ENCODE results near the gene ITGB2. TPM values are rescaled to one million over a fixed set of nuclear protein-coding genes. Genes with fewer than 3 reads are reported as not detected.

ITGB2 gene
- polyA plus RNA-seq, 1 donor: 17.1 TPM

DNA sequence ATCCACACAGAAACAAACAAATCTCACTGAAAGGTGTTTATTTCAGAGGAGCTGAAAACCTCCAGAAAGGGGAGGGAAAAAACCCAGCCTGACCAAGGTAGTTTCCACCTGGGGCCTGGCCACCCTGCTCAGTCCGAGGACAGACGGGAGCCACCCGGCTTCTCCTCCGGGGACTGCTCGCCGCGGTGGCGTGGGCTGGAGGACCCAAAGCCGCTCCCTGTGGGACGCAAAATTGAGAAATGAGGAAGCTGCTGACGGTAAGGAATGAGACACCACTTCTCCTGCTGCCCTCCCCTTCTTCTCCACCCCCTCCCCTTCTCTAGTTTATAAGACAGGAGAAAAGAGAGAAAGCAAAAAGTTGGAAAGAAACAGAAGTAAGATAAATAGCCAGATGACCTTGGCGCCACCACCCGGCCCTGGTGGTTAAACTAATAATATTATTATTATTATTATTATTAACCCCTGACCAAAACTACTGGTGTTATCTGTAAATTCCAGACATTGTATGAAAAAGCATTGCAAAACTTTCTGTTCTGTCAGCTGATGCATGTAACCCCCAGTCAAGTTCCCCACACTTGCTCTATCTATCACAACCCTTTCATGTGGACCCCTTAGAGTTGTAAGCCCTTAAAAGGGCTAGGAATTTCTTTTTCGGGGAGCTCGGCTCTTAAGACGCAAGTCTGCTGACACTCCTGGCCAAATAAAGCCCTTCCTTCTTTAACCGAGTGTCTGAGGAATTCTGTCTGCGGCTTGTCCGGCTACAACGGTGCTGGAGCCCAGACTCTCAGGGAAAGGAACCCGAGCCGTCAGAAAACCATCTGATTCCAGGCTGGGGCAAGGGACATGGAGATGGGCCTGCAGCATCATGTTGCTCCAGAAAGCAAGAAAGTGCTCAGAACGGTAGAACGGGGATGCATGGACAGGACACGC, 12.5 kb downstream of the ITGB2 start:
- H3K4me3 ChIP-seq (ENCODE audit: low read length): no peak overlapping the region
- no peaks in the 10 kb centered on the region for H3K36me3 ChIP-seq (ENCODE audit: control insufficient read depth, insufficient read depth, low read length)
- no CpG with 5 or more reads among the region's 25 CpGs for WGBS (ENCODE audit: insufficient coverage, low lambda C conversion rate)
- H3K27ac ChIP-seq (ENCODE audit: low read length): peak overlapping the region; percentile 72
- no peaks in the 10 kb centered on the region for H3K27me3 ChIP-seq (ENCODE audit: control insufficient read depth, insufficient read depth, low read length)
- peaks cover 2% of the 10 kb centered on the region for H3K9me3 ChIP-seq (ENCODE audit: control insufficient read depth, low read depth, low read length)
- H3K4me1 ChIP-seq (ENCODE audit: control insufficient read depth, insufficient read depth, low read length): peaks cover 31% of the 10 kb centered on the region
- no peak for DNase-seq

DNA sequence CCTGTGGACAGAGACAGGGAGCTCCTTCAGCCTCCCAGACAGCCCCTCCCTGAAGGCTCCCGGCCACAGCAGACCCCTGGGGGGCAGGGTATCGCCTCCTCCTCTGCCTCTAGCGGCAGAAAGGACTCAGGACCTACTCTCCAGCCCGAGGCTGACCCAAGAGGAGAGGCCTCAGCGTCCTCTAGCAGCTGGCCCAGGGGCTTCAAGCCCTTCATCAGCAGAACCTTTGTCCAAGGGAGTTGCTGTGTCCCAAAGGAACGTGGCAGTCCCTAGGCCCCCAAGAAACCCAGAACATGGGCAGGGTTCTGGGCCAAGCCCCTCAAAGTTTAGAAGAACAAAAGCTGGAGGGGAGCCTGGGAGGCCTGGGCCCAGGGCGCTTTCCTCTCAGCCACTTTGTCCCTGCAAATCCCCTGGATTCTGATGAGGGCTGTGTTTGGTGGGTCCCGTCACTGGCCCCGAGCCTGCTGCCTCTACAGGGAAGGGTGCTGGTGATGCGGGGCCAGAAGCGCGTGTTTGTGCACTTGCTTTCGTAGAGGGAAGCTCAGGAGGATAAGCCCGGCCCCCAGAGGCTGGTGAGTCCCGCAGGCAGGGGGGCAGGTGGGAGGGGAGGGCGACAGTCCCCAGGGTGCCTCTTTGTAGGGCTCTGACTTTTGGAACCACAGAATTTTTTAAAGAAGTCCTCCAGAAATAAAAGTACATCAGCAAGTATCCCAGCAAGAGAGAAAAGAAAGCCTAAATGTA, 13.3 kb downstream of the ITGB2 start:
- WGBS (ENCODE audit: insufficient coverage, low lambda C conversion rate): 100% methylated on average over 1 of the region's 16 CpGs
- Histone ChIP-seq H3K9me3 (ENCODE audit: control insufficient read depth, low read depth, low read length) (peaks cover 2% of the 10 kb centered on the region), H3K4me3 (ENCODE audit: low read length) (no peak overlapping the region), H3K27me3 (ENCODE audit: control insufficient read depth, insufficient read depth, low read length) (no peaks in the 10 kb centered on the region), H3K36me3 (ENCODE audit: control insufficient read depth, insufficient read depth, low read length) (no peaks in the 10 kb centered on the region), H3K4me1 (ENCODE audit: control insufficient read depth, insufficient read depth, low read length) (peaks cover 26% of the 10 kb centered on the region), H3K27ac (ENCODE audit: low read length) (peak overlapping the region; percentile 72)
- DNase-seq: no peak

DNA sequence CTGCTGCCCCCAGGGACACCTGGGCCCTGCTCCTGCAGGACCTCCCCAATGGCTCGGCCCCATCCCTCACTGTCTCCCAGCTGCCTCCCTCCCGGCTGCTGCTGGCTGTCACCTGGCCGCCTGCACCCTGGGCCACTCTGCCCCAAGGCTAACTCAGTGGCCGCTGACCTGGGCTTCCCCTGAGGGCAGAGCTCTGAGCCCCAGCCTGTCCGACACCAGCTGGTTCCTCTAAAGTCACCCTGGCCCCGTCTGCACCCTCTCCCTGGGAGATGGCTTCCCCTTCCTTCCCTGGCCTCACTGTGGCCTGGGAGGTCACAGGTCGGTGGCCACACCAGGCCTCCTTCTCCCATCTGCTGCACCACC, 15.0 kb downstream of the ITGB2 start:
- Histone ChIP-seq H3K4me1 (ENCODE audit: control insufficient read depth, insufficient read depth, low read length) (peaks cover 15% of the 10 kb centered on the region), H3K9me3 (ENCODE audit: control insufficient read depth, low read depth, low read length) (peaks cover 2% of the 10 kb centered on the region), H3K27ac (ENCODE audit: low read length) (no peak overlapping the region), H3K4me3 (ENCODE audit: low read length) (no peak overlapping the region), H3K27me3 (ENCODE audit: control insufficient read depth, insufficient read depth, low read length) (no peaks in the 10 kb centered on the region), H3K36me3 (ENCODE audit: control insufficient read depth, insufficient read depth, low read length) (no peaks in the 10 kb centered on the region)
- no peak for DNase-seq
- 80% methylated on average over 2 of the region's 7 CpGs for WGBS (ENCODE audit: insufficient coverage, low lambda C conversion rate)

DNA sequence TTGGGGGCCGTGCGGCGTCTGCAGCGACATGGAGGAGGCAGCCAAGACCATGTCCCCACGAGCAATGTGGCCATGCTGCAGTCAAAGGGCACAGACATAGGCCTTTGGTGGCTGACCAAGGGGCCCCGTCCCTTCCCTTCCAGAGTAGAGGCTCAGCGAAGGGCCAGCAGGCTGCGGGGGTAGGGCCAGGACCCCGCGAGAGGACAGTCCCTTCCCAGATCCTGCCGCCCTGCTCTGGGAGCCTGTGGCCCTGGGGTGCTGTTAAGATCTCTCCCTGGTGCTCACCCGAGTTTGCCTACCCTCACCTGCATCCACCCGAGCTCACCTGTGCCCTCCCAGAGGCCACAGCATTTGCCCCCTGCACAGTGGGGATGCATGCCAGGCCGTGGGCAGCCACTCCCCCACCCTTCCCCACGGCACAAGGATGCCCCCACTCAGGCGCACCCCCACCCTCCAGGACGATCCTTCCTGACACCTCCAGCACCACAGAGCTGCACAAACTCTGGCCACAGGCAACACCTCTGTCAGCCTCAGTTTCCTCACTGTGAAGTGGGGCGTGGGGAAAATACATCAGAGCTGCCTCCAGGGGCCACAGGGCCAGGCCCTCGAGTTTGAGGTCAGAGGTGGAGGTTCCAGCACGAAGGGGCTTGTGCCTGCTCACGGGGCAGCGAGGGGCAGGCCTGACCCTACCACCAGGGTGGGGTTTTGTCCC, 15.5 kb downstream of the ITGB2 start:
- peaks cover 10% of the 10 kb centered on the region for H3K4me1 ChIP-seq (ENCODE audit: control insufficient read depth, insufficient read depth, low read length)
- no CpG with 5 or more reads among the region's 22 CpGs for WGBS (ENCODE audit: insufficient coverage, low lambda C conversion rate)

DNA sequence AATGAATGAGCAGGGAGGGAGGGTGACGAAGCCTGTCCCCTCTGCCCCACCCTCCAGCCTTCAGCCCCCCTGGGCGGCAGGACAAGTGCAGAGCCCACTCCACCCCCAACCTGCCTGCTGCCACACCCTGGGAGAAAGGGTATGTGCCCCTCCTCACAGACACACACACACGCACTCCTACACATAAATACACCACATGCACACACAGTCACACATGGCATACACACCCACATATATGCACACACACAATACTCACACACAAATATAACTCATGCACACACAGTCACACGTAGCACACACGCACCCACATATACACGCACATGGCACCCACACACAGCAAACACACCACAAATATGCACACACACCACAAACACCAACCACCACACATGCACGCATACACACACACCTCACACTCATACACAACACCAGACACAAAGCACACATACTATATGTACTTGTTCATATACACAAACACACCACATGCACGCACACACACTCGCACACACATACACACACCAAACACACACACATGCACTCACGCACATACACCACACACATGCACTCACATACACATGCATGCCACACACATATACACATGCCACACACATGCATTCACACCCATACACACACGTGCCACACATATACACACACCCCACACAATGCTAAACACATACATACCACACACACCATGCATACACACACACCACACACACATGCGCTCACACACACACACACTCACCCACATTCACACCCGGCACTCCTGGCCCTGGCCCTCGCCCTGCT, 16.4 kb downstream of the ITGB2 start:
- peaks cover 7% of the 10 kb centered on the region for H3K4me1 ChIP-seq (ENCODE audit: control insufficient read depth, insufficient read depth, low read length)
- no CpG with 5 or more reads among the region's 14 CpGs for WGBS (ENCODE audit: insufficient coverage, low lambda C conversion rate)
- no peak overlapping the region for H3K4me3 ChIP-seq (ENCODE audit: low read length)
- H3K27ac ChIP-seq (ENCODE audit: low read length): no peak overlapping the region
- H3K27me3 ChIP-seq (ENCODE audit: control insufficient read depth, insufficient read depth, low read length): no peaks in the 10 kb centered on the region
- peaks cover 2% of the 10 kb centered on the region for H3K9me3 ChIP-seq (ENCODE audit: control insufficient read depth, low read depth, low read length)
- no peak for DNase-seq
- no peaks in the 10 kb centered on the region for H3K36me3 ChIP-seq (ENCODE audit: control insufficient read depth, insufficient read depth, low read length)

More for the DNA sequence above, 15.5 kb downstream of the ITGB2 start:
- Histone ChIP-seq H3K36me3 (ENCODE audit: control insufficient read depth, insufficient read depth, low read length) (no peaks in the 10 kb centered on the region), H3K9me3 (ENCODE audit: control insufficient read depth, low read depth, low read length) (peaks cover 2% of the 10 kb centered on the region), H3K27me3 (ENCODE audit: control insufficient read depth, insufficient read depth, low read length) (no peaks in the 10 kb centered on the region), H3K4me3 (ENCODE audit: low read length) (no peak overlapping the region), H3K27ac (ENCODE audit: low read length) (no peak overlapping the region)
- no peak for DNase-seq

DNA sequence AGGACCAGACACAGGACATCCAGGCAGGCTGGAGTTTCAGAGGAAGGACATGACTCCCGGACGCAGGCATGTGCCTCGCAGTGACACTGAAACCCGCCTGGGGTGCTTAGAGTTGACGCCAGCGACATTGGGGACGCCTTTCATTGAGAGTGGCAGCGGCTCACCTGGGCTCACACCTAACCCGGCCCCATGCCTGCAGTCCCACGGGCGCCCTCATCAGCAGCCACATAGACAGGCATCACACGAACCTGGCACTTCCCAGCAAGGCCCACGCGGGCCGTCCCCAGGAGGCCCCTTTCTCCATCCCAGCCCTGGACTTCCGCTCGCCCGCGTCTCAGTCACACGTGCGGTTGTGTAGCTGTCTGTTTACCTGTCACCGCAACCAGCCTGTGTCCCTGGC, 17.0 kb downstream of the ITGB2 start:
- no peaks in the 10 kb centered on the region for H3K9me3 ChIP-seq (ENCODE audit: control insufficient read depth, low read depth, low read length)
- WGBS (ENCODE audit: insufficient coverage, low lambda C conversion rate): no CpG with 5 or more reads among the region's 22 CpGs
- no peaks in the 10 kb centered on the region for H3K36me3 ChIP-seq (ENCODE audit: control insufficient read depth, insufficient read depth, low read length)
- no peak overlapping the region for H3K27ac ChIP-seq (ENCODE audit: low read length)
- DNase-seq: no peak
- H3K4me3 ChIP-seq (ENCODE audit: low read length): no peak overlapping the region
- H3K27me3 ChIP-seq (ENCODE audit: control insufficient read depth, insufficient read depth, low read length): no peaks in the 10 kb centered on the region
- peaks cover 12% of the 10 kb centered on the region for H3K4me1 ChIP-seq (ENCODE audit: control insufficient read depth, insufficient read depth, low read length)

DNA sequence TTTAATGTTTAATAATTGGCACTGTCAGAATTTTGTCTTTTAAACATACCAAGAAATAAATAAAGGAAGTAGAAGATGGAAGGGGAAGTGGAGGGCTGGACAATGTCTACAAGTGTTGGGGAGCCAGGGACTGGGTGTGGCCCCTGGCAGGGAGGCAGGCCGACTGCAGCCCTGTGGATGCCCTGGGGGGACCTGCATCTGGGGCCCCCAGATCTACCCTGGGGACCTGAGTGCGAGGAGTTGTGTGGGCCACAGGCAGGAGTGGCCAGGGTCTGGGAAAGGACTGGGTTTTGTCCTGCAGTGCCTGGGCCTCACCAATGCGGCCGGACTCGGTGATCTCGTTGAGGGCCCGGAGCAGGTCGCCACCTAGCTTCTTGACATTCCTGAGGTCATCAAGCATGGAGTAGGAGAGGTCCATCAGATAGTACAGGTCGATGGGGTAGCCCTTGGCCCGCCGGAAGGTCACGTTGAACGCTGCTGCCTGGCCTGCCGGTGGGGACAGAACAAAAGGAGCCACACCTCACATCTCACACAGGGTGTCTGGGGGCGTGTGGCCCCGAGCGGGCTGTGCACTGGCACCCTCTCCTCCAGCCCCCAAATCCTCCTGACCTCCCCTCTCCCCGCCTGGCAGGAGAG, 17.5 kb downstream of the ITGB2 start:
- peaks cover 12% of the 10 kb centered on the region for H3K4me1 ChIP-seq (ENCODE audit: control insufficient read depth, insufficient read depth, low read length)
- WGBS (ENCODE audit: insufficient coverage, low lambda C conversion rate): no CpG with 5 or more reads among the region's 18 CpGs

DNA sequence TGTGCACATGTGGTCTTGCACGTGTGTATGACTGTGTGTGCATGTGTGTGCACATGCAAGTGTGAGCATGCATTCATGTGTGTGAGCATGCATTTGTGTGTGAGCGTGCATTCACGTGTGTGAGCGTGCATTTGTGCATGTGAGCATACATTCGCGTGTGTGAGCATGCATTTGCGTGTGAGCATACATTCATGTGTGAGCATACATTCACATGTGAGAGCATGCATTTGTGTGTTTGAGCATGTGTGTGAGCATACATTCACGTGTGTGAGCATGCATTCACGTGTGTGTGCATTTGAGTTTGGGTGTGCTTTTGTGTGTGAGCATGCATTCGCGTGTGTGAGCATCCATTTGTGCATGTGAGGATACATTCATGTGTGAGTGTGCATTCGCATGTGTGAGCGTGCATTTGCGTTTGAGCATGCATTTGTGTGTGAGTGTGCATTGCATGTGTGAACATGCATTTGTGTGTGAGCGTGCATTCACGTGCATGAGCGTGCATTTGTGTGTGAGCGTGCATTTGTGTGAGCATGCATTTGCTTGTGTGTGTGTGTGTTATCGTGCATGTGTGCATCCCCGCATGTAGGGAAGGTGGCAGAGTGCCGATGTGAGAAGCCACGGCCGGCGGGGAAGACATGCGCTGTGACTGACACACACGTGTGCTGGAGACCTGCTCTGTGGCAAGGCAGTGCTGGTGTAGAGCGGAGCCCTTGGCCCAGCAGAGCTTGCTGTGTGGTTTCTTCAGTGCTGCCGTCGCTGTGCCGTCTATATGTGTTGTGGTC, 18.2 kb downstream of the ITGB2 start:
- Histone ChIP-seq H3K4me1 (ENCODE audit: control insufficient read depth, insufficient read depth, low read length) (peaks cover 15% of the 10 kb centered on the region), H3K27me3 (ENCODE audit: control insufficient read depth, insufficient read depth, low read length) (no peaks in the 10 kb centered on the region)

More for the DNA sequence above, 17.5 kb downstream of the ITGB2 start:
- Histone ChIP-seq H3K9me3 (ENCODE audit: control insufficient read depth, low read depth, low read length) (no peaks in the 10 kb centered on the region), H3K27ac (ENCODE audit: low read length) (no peak overlapping the region), H3K36me3 (ENCODE audit: control insufficient read depth, insufficient read depth, low read length) (no peaks in the 10 kb centered on the region), H3K27me3 (ENCODE audit: control insufficient read depth, insufficient read depth, low read length) (no peaks in the 10 kb centered on the region), H3K4me3 (ENCODE audit: low read length) (no peak overlapping the region)
- no peak for DNase-seq

DNA sequence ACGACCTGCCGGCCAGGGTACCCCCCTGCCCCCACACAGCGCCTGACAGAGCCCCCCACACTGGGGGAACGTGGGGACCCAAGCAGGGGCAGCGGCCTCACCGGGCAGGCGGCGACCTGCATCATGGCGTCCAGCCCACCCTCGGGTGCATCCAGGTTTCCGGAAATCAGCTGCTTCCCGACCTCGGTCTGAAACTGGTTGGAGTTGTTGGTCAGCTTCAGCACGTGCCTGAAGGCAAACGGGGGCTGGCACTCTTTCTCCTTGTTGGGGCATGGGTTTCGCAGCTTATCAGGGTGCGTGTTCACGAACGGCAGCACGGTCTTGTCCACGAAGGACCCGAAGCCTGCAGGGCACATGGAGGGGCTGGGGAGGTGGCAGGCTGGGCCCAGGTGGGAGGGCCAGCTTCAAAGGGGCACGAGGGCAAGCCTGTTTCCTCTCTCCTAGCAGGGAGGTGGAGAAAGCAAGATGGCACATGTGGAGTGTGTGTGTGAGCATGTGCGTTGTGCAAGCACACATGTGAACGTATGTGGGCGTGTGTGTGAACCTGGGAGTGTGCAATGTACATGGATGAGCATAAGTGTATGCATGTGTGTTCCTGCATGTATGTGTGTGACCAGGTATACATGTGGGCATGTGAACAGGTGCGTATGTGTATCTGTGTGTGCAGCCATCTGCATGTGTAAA, 19.2 kb downstream of the ITGB2 start:
- H3K27me3 ChIP-seq (ENCODE audit: control insufficient read depth, insufficient read depth, low read length): no peaks in the 10 kb centered on the region
- no peaks in the 10 kb centered on the region for H3K36me3 ChIP-seq (ENCODE audit: control insufficient read depth, insufficient read depth, low read length)
- peaks cover 7% of the 10 kb centered on the region for H3K9me3 ChIP-seq (ENCODE audit: control insufficient read depth, low read depth, low read length)
- H3K4me3 ChIP-seq (ENCODE audit: low read length): no peak overlapping the region
- H3K4me1 ChIP-seq (ENCODE audit: control insufficient read depth, insufficient read depth, low read length): peaks cover 16% of the 10 kb centered on the region
- WGBS (ENCODE audit: insufficient coverage, low lambda C conversion rate): no CpG with 5 or more reads among the region's 27 CpGs
- no peak overlapping the region for H3K27ac ChIP-seq (ENCODE audit: low read length)
- no peak for DNase-seq

More for the DNA sequence above, 18.2 kb downstream of the ITGB2 start:
- no CpG with 5 or more reads among the region's 30 CpGs for WGBS (ENCODE audit: insufficient coverage, low lambda C conversion rate)
- no peak for DNase-seq
- no peak overlapping the region for H3K4me3 ChIP-seq (ENCODE audit: low read length)
- no peaks in the 10 kb centered on the region for H3K9me3 ChIP-seq (ENCODE audit: control insufficient read depth, low read depth, low read length)
- H3K27ac ChIP-seq (ENCODE audit: low read length): no peak overlapping the region
- H3K36me3 ChIP-seq (ENCODE audit: control insufficient read depth, insufficient read depth, low read length): no peaks in the 10 kb centered on the region
